ENCODE measurements around the gene PTH1R. TPM values are rescaled to one million over a fixed set of nuclear protein-coding genes. Genes with fewer than 3 reads are reported as not detected.

Gene PTH1R
- total RNA-seq, 1 donor from 2014 or later = not detected

DNA sequence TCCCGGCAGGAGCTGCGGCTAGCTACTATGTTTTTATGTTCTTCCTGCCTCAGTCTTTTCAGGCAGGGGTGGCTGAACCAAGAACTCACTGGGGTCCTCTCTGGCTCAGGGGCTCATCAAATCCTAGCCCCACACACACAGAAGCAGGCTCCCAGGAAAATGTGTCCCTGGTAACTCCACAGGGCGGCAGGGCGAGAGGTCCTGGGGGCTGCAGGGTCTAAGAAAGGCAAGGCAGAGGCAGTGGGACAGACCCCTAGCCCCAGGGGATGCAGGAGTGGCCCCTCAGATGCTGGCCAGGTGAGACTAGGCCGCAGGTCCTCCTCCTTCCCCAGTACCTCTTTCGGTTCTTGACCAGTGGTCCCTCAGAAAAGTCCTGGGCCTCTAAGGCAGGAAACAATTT is 48.9 kb downstream of the PTH1R start:
- intact Hi-C loops (cut with micrococcal nuclease) = loop anchor here (5.0 to 10.0 kb wide), 2 partner anchors 236 to 398 kb away; partner anchors contain the start of gene SETD2

GRCh38 chr3:46926871-46927717 is 49.6 kb downstream of the PTH1R start:
- intact Hi-C loops (cut with micrococcal nuclease) = loop anchor here (1.0 to 10.0 kb wide), 3 partner anchors 21 to 398 kb away; partner anchors contain the start of gene SETD2

GRCh38 chr3:46927718-46928073 is 50.2 kb downstream of the PTH1R start:
- intact Hi-C loops (cut with micrococcal nuclease) = loop anchor here (1.0 to 10.0 kb wide), 5 partner anchors 21 to 397 kb away; partner anchors contain the start of genes CCDC12 and SETD2

GRCh38 chr3:46928282-46928681 is 50.8 kb downstream of the PTH1R start:
- intact Hi-C loops (cut with micrococcal nuclease) = loop anchor here (1.0 to 10.0 kb wide), 4 partner anchors 43 to 397 kb away; partner anchors contain the start of genes CCDC12 and SETD2

DNA sequence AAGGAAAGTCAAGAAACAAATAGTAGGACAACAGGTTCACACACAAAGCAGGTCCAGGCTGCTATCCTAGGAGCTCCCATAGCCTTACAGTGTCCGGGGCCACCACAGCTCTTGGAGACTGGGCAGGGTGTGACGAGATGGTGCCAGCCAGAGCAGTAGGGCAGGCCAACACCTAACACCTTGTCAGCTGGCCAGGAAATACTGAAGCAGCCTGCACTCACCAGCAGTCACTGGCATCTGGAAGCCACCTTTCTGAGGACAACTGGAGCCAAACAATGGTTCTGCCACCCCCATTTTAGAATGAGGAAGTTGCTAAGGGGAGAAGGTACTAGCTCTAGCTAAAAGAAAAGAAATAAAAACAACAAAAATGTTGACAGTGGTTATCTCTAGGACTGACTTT is 51.8 kb downstream of the PTH1R start:
- intact Hi-C loops (cut with micrococcal nuclease) = loop anchor here (2.0 to 10.0 kb wide), 3 partner anchors 47 to 395 kb away; partner anchors contain the start of genes CCDC12 and SETD2

DNA sequence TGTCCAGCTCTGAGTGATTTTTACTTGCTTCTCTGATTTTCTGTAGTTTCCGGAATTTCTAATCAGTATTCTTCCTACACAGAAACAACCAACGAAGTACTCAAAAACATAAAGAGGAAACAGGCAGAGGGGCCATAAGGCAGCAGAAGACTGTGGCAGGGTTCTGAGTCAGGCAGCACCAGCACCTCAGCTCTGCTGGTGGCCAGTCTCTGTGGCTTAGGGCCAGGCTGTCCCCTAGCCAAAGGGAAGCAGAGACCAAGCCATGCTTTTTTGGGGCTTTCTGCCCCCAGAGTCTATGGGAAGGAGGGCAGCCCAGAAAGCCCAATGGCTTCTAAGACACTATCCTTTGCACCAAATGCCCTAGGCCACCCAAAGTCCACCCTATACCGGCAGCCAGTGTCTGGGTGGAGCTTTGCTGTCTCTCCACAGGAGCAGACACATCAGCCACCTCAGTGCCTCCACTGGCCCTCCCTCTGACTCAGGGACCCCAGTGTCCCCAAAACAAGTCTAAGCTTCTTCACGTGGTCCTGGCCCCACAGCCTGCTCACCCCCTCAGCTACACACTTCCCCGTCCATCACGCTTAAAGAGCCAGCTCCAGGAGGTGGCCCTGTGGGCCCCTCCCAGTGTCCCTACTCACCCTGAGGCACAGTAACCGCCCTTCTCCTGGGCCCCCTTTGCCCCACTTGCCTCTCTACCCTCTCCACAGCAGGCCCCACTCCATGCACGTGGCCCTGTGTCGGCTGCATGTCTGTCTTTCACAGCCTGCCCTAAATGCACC is 52.8 kb downstream of the PTH1R start:
- intact Hi-C loops (cut with micrococcal nuclease) = no loop called here

- intact Hi-C loops (cut with micrococcal nuclease) = no loop called here
Measured at GRCh38 chr3:46930945-46931403, 53.5 kb downstream of the PTH1R start.

DNA sequence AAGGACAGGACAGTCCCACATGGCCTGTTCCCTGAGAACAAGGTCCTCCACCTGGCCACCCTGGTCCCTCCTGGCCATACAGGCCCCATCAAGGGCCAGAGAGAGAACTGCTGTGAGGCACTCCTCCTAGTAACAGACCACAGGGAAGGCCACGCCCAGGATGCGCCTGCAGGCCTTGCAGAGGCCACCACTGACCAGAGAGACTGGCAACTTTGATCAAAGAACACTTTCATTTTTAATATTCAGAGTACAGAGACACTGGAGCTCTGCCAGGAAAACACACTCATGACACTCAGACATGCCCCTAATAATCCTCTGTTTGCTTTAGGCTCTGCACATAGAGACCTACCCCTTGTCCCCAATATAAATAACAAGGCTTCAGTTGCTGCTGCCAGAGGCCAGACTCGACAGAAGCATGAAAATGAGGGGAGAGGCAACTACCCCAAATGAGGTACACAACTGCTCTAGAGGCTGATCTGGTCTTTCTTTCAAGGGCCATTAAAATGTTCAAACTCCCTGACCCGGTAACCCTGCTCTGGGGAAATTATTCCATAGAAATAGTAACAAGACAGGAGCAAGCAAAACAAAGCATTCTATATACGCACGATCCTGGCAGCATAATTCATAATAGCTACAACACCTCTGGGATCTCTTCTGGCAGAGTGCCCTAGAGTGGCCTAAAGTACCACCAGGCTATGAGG is 54.3 kb downstream of the PTH1R start:
- intact Hi-C loops (cut with micrococcal nuclease) = no loop called here

GRCh38 chr3:46932455-46933225 is 55.1 kb downstream of the PTH1R start:
- intact Hi-C loops (cut with micrococcal nuclease) = no loop called here

DNA sequence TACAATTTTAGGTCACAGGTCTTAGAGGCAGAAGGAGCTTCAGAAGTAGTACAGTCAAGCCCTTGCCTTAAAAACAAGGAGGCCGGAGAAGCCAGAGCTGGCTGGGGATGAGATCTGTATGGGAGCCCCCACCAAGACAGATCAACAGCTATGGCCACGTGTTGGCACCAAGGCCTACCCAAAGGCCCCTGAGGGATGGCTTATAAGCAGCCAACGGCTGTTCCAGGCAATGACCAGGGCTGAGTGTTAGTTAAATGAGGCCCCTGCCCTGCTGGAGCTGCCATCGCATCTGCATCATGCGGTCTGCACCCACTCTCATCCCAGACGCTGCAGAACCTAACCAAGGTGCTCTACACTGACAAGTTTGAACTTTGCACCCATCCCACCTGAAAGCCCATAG is 55.7 kb downstream of the PTH1R start:
- intact Hi-C loops (cut with micrococcal nuclease) = no loop called here

- intact Hi-C loops (cut with micrococcal nuclease) = no loop called here
Measured at GRCh38 chr3:46934072-46934471, 56.6 kb downstream of the PTH1R start.

DNA sequence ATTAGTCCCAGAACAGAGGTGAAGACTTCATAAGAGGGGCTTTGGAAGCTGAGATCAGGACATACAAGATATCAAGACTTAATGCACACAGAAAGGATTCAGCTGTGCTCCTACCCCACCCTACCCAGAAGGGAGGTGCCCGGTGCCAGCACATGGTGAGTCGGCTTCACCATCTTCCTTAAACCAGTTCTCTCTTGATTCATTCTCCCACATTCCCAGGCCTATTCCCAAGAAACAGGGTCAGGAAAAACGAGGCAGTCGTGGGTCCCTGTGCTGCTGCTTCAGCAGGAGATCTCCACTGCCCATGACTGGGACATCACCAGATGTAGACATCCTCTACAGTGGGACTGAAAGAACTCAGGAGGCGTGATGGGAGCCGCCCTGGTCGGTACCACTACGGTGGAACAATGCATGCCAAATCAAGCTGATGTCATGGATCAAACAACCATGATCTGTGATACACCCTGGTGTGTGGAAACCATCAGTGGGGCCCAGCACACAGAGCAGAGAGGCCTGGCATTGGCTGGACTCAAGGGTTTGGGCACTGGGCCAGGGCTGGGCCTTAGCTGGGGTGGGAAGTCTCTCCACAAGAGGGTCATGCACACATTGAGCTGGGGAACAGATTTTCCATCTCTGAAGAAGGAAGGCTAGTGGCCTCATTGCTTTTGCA is 57.1 kb downstream of the PTH1R start:
- intact Hi-C loops (cut with micrococcal nuclease) = no loop called here

DNA sequence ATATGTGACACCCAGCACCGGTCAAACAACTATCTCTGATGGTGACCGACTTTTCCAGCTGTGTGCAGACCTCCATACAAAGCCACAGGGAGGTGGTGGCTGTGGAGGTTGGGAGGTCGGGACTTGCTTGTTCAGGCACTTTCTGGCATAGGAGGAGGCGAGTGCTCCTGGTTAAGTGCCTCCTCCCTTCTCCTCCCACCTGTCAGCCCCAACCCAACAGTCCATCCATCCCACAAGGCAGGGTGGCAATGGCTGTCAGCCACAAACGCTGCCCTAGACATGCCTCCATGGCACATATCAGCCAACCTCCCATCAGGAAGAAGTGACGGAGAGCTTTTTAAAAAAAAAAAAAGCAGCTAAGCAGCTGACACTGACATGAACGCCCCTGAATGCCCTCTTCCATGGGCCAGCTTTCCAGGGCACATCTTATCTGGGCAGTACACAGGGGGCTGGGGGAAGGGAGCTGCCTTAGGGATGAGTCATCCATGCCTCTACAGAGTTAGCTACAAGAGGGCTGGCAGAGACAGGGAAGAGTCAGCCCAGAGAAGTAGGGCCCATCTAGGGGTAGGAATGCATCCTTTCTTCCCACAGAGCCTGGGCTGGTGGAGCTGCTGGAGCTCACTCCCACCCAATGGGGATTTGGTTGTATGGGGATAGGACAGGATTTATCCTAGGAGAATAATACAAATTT is 57.8 kb downstream of the PTH1R start:
- intact Hi-C loops (cut with micrococcal nuclease) = no loop called here

DNA sequence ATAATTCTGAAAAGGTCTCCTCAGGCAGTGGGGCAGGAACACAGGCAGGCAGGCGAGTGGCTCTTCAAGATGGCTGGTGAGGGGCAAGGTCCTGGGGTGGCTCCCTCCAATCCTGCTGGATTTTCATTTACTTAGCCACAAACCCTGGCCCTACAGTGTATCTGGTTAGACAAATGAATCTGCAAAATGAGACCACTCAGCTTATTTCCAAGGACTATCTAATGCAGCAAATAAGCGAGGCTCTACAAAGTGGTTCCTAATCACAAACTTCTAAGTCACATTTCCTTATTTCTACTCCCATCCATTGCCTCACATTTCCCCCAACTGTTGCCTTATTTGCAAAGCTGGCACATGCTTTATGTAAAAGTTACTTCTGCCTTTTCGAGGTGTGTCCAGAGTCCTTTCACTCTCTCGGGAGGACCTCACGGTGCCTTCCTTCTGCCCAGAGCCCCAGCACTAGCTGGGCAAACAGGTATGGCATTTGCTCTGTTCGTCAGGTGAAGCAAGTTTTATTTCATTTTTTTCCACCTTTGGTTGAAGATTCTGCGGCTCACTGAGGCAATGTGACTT is 58.6 kb downstream of the PTH1R start:
- intact Hi-C loops (cut with micrococcal nuclease) = no loop called here

DNA sequence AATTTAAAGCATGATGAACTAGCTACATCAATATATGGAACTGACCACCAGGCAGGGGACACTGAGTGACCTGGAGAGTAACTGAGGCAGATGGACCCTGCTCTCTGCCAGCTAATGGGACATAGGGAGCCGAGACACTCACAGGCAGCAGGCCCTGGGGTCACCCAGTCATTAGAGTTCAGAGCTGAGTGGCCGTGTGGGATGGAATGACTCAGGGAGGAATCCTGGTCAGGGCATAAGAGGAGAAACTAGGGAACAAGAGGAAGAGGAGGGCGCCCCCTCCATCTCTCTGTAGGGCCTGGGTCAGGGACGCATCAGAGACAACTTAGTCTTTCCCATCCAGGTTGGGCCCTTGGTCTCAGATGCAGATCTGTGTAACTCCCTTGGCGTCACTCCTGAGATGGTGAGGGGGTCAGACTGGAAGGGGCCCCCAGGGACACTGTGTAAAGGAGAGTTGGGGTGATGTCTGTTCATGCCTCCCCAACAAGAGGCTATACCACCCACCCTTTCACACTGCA is 59.3 kb downstream of the PTH1R start:
- intact Hi-C loops (cut with micrococcal nuclease) = no loop called here

DNA sequence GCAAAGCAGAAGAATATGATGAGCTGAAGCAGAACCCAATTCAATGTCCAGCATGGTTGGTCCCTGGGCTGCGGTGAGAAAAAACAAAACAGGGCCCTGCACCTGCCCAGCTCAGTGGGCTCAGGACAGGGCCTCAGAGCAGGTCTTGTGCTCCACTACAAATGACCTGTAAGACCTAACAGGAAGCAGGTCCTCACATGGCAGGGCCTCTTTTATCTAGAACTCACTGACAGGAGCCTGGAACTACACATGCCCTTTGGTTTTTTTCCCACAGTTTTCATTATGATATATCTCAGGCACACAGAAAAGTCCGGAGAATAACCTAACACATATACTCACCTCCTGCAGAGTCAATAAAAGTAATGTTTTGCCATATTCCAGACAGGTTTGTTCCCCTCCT is 60.6 kb downstream of the PTH1R start:
- intact Hi-C loops (cut with micrococcal nuclease) = no loop called here

- intact Hi-C loops (cut with micrococcal nuclease) = no loop called here
Measured at GRCh38 chr3:46939578-46940445, 62.3 kb downstream of the PTH1R start.

- intact Hi-C loops (cut with micrococcal nuclease) = no loop called here
Measured at GRCh38 chr3:46942076-46942475, 64.6 kb downstream of the PTH1R start.
